Neural crest cell (in vitro differentiated cells): Measurements from ENCODE around the gene TMCC2. TPM values are rescaled to one million over a fixed set of nuclear protein-coding genes. Genes with fewer than 3 reads are reported as not detected.

ENCODE experiments used
- DNase-seq: peaks from one replicate; pipeline ENCODE4 v3.0.0; 2021; ENCODE audit warnings: low read depth, mixed read lengths, low spot score
- H3K27ac Mint-ChIP-seq: one replicate; pipeline ENCODE4 v1.8.0; 2021; ENCODE audit warnings: mild to moderate bottlenecking, mixed read lengths; ENCODE audit not compliant: unreplicated experiment
- H3K27me3 Mint-ChIP-seq: 2 replicates; pipeline ENCODE4 v1.8.0; 2021; ENCODE audit warnings: low read depth, mild to moderate bottlenecking, mixed read lengths
- H3K36me3 Mint-ChIP-seq: 2 replicates; pipeline ENCODE4 v1.8.0; 2021; ENCODE audit warnings: low read depth, mild to moderate bottlenecking, mixed read lengths
- H3K4me1 Mint-ChIP-seq: 2 replicates; pipeline ENCODE4 v1.8.0; 2021; ENCODE audit warnings: mixed read lengths
- H3K4me3 Mint-ChIP-seq: one replicate; pipeline ENCODE4 v1.8.0; 2021; ENCODE audit warnings: mild to moderate bottlenecking, mixed read lengths
- H3K9me3 Mint-ChIP-seq: 2 replicates; pipeline ENCODE4 v1.8.0; 2021; ENCODE audit warnings: mixed read lengths
- total RNA-seq: library from RNA; stranded (reverse); gene quantifications from 2 replicates; pipeline ENCODE4 v1.2.1, GENCODE V29; 2021
- TF ChIP-seq, protein P1 (sequence below): fragments of 200-600 bp; sonication (generic); conservative IDR thresholded peaks from 2 replicates; pipeline ENCODE4 v1.5.0; 2021; ENCODE audit warnings: antibody characterized with exemption, mild to moderate bottlenecking

Gene TMCC2
- total RNA-seq, 1 donor from 2014 or later: 16.1 TPM

DNA sequence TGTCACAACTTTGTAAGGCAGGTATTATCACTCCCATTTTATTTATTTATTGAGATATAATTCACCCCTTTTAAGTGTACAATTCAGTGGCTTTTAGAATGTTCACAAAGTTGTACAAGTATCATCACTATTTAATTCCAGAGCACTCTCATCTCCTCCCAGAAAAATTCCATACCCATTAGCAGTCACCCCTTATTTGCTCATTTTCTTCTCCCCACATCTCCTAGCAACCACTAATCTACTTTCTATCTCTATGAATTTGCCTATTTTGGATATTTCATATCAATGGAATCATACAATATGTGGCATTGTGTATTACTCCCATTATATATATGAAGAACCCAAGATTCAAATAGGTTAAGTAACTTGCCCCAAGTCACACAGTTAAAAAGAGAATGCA, 23.2 kb upstream of the TMCC2 start:
- H3K4me3 Mint-ChIP-seq: no peak overlapping the region
- peaks cover 39% of the 10 kb centered on the region for H3K4me1 Mint-ChIP-seq
- no peaks in the 10 kb centered on the region for H3K27me3 Mint-ChIP-seq
- no peaks in the 10 kb centered on the region for H3K36me3 Mint-ChIP-seq
- TF ChIP-seq, protein P1, sequence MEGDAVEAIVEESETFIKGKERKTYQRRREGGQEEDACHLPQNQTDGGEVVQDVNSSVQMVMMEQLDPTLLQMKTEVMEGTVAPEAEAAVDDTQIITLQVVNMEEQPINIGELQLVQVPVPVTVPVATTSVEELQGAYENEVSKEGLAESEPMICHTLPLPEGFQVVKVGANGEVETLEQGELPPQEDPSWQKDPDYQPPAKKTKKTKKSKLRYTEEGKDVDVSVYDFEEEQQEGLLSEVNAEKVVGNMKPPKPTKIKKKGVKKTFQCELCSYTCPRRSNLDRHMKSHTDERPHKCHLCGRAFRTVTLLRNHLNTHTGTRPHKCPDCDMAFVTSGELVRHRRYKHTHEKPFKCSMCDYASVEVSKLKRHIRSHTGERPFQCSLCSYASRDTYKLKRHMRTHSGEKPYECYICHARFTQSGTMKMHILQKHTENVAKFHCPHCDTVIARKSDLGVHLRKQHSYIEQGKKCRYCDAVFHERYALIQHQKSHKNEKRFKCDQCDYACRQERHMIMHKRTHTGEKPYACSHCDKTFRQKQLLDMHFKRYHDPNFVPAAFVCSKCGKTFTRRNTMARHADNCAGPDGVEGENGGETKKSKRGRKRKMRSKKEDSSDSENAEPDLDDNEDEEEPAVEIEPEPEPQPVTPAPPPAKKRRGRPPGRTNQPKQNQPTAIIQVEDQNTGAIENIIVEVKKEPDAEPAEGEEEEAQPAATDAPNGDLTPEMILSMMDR: no peak
- DNase-seq: no peak
- no peak overlapping the region for H3K27ac Mint-ChIP-seq
- H3K9me3 Mint-ChIP-seq: no peaks in the 10 kb centered on the region

DNA sequence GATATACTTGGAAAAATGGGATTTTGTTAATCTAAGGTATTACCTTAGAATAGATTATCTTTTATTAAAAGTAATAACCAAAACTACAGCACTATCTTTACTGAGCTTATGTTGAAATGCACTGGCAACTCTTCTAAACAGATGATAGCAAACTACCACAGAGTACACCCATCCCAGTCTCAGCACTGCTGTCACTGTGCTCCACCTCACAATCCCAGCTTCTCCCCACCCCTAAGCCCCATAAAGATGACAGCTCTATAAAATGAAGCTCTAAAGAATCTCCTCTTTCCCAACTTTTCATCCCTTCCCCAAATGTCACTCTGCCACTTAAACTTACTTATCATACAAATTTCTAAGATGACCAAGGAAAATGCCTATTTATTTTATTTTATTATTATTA, 22.7 kb upstream of the TMCC2 start:
- Mint-ChIP-seq H3K27me3 (no peaks in the 10 kb centered on the region), H3K9me3 (no peaks in the 10 kb centered on the region), H3K4me1 (peaks cover 39% of the 10 kb centered on the region), H3K4me3 (no peak overlapping the region), H3K27ac (no peak overlapping the region), H3K36me3 (no peaks in the 10 kb centered on the region)
- DNase-seq: no peak
- TF ChIP-seq, protein P1: no peak

DNA sequence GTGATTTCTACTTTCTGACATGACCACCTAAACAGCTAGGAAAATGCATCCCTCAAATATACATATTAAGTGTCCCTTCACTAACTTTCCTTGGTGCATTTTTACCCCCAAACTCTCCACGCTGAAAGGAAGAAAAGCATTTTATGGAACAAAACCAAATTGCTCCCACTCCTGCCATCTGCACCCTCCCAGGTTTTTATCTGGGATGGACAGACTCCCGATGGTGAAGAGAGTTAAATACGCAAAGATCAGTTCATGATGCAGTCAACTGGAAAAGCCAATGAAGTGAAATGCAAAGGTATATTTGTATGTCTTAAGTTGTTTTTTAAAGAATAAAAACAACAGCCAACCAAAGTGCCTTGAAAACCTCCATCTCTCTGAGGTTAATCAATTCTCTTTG, 18.9 kb upstream of the TMCC2 start:
- peak overlapping the region; percentile 73 for H3K4me3 Mint-ChIP-seq
- no peak for DNase-seq
- H3K36me3 Mint-ChIP-seq: no peaks in the 10 kb centered on the region
- peaks cover 41% of the 10 kb centered on the region for H3K4me1 Mint-ChIP-seq
- H3K9me3 Mint-ChIP-seq: no peaks in the 10 kb centered on the region
- TF ChIP-seq, protein P1: no peak
- no peaks in the 10 kb centered on the region for H3K27me3 Mint-ChIP-seq
- no peak overlapping the region for H3K27ac Mint-ChIP-seq

DNA sequence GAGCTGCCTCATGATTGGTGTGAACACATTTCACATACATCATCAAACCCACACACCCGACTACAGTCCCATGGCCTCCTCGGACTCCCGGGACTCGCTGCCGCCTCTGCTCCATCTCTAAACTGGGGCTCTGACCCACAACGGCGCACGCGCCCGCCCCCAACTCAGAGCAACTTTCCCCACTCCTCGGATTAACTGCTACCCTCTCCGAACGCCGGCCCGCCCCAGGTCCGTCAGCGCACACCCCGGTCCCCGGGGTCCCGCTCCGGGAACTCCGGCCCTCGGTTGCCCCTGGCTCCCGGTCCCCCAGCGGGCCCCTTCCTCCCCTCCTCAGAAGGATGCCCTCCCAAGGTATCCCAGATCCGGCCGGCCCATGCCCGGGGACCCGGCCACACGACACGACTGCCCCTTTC, 17.0 kb upstream of the TMCC2 start:
- H3K27ac Mint-ChIP-seq: peak overlapping the region; percentile 95
- peak overlapping the region; percentile 94 for H3K4me3 Mint-ChIP-seq
- peaks cover 10% of the 10 kb centered on the region for H3K27me3 Mint-ChIP-seq
- H3K4me1 Mint-ChIP-seq: peaks cover 26% of the 10 kb centered on the region
- H3K36me3 Mint-ChIP-seq: no peaks in the 10 kb centered on the region
- TF ChIP-seq, protein P1: no peak
- DNase-seq: no peak
- no peaks in the 10 kb centered on the region for H3K9me3 Mint-ChIP-seq

DNA sequence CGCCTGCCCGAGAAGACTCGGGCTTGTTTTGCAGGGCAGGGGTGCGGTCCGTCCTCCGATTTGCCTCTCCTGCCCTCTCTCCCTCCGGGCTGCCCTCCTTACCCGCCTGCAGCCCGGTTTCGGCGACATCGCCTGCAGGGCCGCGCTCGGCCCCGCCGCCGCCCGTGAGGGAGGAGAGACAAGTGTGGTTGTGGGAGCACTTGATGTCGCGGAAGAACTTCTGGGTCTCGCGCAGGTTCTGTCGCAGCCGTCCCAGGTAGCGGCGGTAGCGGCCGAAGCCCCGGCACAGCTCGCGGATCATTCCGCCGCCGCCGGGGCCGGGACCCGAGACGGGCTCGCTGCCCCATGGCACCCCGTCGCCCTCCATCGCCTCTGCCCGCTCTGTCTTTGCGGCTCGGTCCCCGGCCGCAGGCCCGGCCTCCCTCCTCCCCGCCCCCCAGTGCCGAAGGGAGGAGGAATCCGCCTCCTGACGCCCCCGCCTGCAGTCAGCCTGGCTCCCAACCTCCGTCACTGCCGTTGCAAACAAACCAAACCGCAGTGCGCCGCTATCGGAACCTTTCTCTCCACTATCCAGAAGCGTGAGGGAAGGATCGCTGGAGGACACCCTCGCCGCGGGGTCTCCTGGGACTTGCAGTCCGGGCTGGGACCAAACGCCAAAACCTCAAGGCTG, 16.4 kb upstream of the TMCC2 start, which contains the start of gene DSTYK:
TSS of gene DSTYK (minus strand) at position 534 of the 670 bp plus-strand sequence. CDS start at position 367, 167 bp downstream.
- peak within 1 kb of the TSS; percentile 95 for H3K27ac Mint-ChIP-seq
- peak within 1 kb of the TSS; percentile 94 for H3K4me3 Mint-ChIP-seq
- peak; percentile 89 for DNase-seq
- H3K36me3 Mint-ChIP-seq: no peaks in the 10 kb centered on the region
- TF ChIP-seq, protein P1: no peak
- H3K9me3 Mint-ChIP-seq: no peaks in the 10 kb centered on the region
- H3K27me3 Mint-ChIP-seq: peaks cover 10% of the 10 kb centered on the region
- peaks cover 26% of the 10 kb centered on the region for H3K4me1 Mint-ChIP-seq
